Aorta (tissue), 5 donors: ENCODE data around the gene PABPN1L. TPM values are rescaled to one million over a fixed set of nuclear protein-coding genes. Genes with fewer than 3 reads are reported as not detected.

Experiments
- ATAC-seq: fragments of 200-7000 bp; cut with Tn5 transposase; one replicate; pipeline ENCODE4 v1.9.1; 2022; ENCODE audit warnings: moderate library complexity; ENCODE audit not compliant: low FRiP score
- DNase-seq, 2 donors: peaks; one replicate each; pipeline ENCODE4 v3.0.0-alpha.2; 2020
- H3K27ac ChIP-seq, 2 donors: one replicate each; pipeline ENCODE4 v1.5.1; 2013; ENCODE audit warnings: low read length in 2 of 2, mild to moderate bottlenecking in 2 of 2, moderate library complexity in 2 of 2, control low read depth in 1 of 2, inconsistent platforms in 1 of 2, low read depth in 1 of 2
- H3K27me3 ChIP-seq, 2 donors: one replicate each; pipeline ENCODE4 v1.6.1; 2013; ENCODE audit warnings: control low read depth in 1 of 2, low read length in 1 of 2, mild to moderate bottlenecking in 1 of 2, moderate library complexity in 1 of 2; ENCODE audit not compliant: insufficient read depth in 2 of 2, control insufficient read depth in 1 of 2
- H3K36me3 ChIP-seq, 2 donors: one replicate each; pipeline ENCODE4 v1.6.1; 2013; ENCODE audit warnings: control low read depth in 1 of 2, low read length in 1 of 2, mild to moderate bottlenecking in 1 of 2; ENCODE audit not compliant: insufficient read depth in 2 of 2, control insufficient read depth in 1 of 2
- H3K4me1 ChIP-seq, 2 donors: one replicate each; pipeline ENCODE4 v1.6.1; 2013; ENCODE audit warnings: low read length in 2 of 2, control low read depth in 1 of 2, mild to moderate bottlenecking in 1 of 2, moderate library complexity in 1 of 2; ENCODE audit not compliant: insufficient read depth in 2 of 2, control insufficient read depth in 1 of 2
- H3K4me3 ChIP-seq, 2 donors: one replicate each; pipeline ENCODE4 v1.5.1; 2013; ENCODE audit warnings: low read length in 2 of 2, control low read depth in 1 of 2, mild to moderate bottlenecking in 1 of 2
- H3K9me3 ChIP-seq: one replicate; pipeline ENCODE4 v1.6.1; 2013; ENCODE audit warnings: mild to moderate bottlenecking, low read length; ENCODE audit not compliant: control insufficient read depth
- WGBS, 2 donors: extraction: QIAGEN DNeasy Blood & Tissue Kit; methylation state at CpG; one replicate each; pipeline ENCODE4 v1.1.7; 2013; 5-methylcytosine and 5-hydroxymethylcytosine counted together
- intact Hi-C, 2 donors: fragments of 100-400 bp; cut with DNase I; formaldehyde crosslinking; loops; one replicate each; pipeline versions ENCODE4 v1.14.2 to v1.15.0; 2022
- polyA plus RNA-seq, 2 donors: library from polyadenylated mRNA; stranded (reverse); fragments of 200-250 nt; gene quantifications; one replicate each; pipeline ENCODE4 v1.2.3, GENCODE V29; 2013
- total RNA-seq, 2 donors: library from RNA; stranded (reverse); fragmentation: NEBNext Ultra II Directional; extraction: Animal tissue kit (Norgen Biotek cat#: 25700); gene quantifications; one replicate each; pipeline ENCODE4 v1.2.1, GENCODE V29; 2021
- donor health status: healthy with polysubstance abuse.
- donor health status: Bipolar disorder and iron deficiency.
- donor health status: DM: no; HTN: no; CAD: no.
- donor health status: DM: no; HTN: no; CAD: no.
- donor health status: DM: yes; HTN: yes; CAD: no.

PABPN1L gene
- total and polyA plus RNA-seq, 4 donors = not detected

DNA sequence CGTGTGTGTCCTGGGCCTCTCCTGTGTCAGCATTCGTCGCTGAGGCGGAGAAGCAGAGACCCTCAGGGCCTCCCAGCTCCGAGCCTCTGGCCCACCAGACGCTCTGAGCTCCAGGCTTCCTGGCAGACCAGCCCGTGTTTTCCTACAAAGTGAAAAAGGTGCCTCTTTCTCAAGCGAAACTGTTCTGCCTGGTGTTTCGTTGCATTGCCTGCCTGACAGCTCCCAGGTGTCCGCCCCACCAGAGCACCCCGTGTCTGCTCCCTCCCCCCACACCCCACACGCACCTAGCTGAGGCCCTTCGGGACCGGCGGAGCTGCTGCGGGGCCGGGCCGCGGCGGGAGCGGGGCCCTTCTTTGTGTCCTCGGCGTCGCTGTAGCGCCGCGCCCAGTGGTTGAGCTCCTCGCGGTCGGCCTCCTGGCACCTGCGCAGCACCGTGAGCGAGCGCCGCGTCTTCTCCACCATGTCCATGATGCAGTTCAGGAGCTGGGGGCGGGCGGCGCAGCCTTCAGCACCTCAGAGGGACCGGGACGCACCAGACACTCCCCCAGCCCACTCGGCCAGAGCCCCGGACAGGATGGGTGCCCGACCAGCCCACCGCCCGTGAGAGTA lies 14.7 kb upstream of the PABPN1L start:
- 75 to 77% methylated on average over 38 to 46 of the region's 46 CpGs for WGBS, 2 donors
- no peak for DNase-seq
- Histone ChIP-seq H3K4me3 (no peak overlapping the region), H3K27ac (no peak overlapping the region), H3K36me3 (no peaks in the 10 kb centered on the region), H3K27me3 (no peaks in the 10 kb centered on the region), H3K9me3 (no peaks in the 10 kb centered on the region), H3K4me1 (no peaks in the 10 kb centered on the region)
- intact Hi-C loops = no loop called here
- no peak for ATAC-seq

DNA sequence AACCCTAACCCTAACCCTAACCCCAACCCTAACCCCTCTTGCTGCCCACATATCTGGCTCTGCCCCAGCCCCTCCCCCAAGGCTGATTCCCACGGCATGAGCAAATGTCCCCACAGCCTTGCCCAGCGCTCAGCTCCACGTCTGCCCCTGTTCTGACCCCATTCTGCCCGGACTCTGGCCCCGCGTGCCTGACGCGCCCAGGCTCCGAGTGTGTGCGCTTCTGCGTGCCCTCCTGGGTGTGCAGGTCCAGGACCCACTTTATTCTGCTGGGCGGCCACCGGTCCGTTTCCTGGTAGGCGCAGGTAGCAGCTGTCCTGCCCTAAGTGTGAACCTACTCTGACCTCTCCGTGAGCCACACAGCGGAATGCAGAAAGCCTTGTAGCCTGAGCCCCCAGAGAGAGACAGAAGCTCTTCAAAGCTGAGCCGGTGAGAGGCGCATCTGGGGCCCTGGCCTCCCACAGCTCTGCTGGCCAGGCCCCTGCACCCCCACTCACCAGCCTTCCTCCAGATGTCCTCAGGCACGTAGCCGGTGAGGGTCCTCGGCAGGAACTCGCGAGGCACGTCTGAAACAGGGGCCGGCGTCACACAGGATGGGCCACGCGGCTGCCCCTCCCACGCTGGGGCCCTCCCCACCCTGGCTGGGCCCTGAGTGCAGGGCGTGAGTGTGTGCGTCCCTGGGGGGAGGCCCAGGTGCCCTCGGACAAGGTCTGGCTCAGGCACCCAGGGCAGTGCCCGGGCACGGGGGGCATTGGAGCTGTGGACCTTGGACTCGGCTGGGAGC lies 14.0 kb upstream of the PABPN1L start:
- no peak for DNase-seq
- intact Hi-C loops = no loop called here
- Histone ChIP-seq H3K27ac (no peak overlapping the region), H3K36me3 (no peaks in the 10 kb centered on the region), H3K4me1 (no peaks in the 10 kb centered on the region), H3K4me3 (no peak overlapping the region), H3K27me3 (no peaks in the 10 kb centered on the region), H3K9me3 (no peaks in the 10 kb centered on the region)
- WGBS, 2 donors = 81 to 83% methylated on average over 36 of the region's 36 CpGs
- ATAC-seq = no peak

DNA sequence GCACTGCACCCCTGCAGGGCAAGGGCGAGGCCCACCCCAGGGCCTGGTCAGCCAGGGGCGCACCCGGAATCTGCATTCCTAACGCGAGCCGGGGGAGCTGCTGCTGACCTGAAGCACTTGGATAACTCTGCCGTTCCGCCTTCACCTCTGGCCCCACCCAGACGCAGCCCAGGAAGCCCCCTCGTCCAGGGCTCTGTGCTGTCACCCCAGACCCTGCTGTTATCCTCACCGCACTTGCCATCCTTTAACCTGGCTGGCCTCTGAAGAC lies 13.3 kb upstream of the PABPN1L start:
- Histone ChIP-seq H3K4me3 (no peak overlapping the region), H3K27me3 (no peaks in the 10 kb centered on the region), H3K27ac (no peak overlapping the region), H3K36me3 (no peaks in the 10 kb centered on the region), H3K9me3 (no peaks in the 10 kb centered on the region), H3K4me1 (no peaks in the 10 kb centered on the region)
- intact Hi-C loops = no loop called here
- 86 to 88% methylated on average over 11 of the region's 11 CpGs for WGBS, 2 donors
- no peak for ATAC-seq
- no peak for DNase-seq

DNA sequence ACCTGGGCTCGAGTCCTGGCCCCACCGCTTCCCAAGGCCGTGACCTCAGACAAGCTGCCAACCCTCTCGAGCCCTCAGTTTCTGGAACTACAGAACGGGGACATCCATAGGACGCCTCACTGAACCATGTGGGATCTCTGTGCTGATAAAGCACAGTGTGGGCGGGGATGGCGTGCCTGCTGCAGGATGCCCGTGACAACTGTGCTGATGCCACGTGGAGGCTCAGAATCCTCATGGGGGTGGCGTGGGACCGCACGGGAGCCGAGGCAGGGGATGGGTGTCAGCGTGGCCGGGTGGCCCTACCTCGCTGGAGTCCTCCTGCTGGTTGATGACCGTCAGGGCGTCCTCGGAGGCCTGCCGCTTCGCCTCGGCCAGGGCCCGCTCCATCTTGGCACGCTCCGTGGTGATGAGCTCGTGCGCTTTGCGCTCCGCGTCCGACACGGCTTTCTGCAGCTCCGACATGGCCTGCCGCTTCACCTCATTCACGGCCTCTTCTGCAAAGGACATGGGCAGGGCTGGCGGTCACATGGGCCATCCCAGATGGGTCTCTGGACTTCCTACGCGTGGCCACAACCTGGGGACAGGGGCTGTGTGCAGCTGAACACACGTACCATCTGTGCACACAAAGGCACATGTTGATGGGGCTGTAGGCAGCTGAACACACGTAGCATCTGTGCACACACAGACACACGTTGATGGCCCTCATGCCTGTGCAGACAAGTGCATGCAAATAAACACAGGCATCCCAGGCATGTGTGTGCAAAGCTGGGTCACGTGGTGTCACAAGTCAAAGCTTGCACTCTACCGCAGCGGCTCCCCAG lies 12.7 kb upstream of the PABPN1L start:
- 92% methylated on average over 45 of the region's 45 CpGs for WGBS, 2 donors
- H3K27me3 ChIP-seq = no peaks in the 10 kb centered on the region

DNA sequence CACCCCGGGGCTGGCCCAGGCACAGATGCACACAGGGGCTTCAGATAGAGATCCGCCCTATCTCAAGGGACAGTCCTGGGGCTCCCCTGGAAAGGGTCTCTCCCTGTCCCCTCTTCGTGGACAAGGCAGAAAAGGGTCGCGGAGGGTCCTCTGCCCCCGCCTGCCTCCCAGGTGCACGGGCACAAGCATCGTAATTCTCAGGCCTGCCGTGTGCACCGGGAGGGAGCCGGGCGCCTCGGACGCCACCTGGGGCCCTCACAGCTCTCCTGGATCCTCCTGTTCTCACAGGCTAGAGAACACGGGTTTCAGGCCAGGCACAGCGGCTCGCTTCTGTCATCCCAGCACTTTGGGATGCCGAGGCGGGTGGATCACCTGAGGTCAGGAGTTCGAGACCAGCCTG lies 11.9 kb upstream of the PABPN1L start:
- no peak for ATAC-seq
- H3K36me3 ChIP-seq = no peaks in the 10 kb centered on the region
- H3K27me3 ChIP-seq = no peaks in the 10 kb centered on the region
- H3K27ac ChIP-seq = no peak overlapping the region
- no peaks in the 10 kb centered on the region for H3K9me3 ChIP-seq
- no peak overlapping the region for H3K4me3 ChIP-seq
- H3K4me1 ChIP-seq = no peaks in the 10 kb centered on the region
- no peak for DNase-seq
- 95 to 96% methylated on average over 20 of the region's 20 CpGs for WGBS, 2 donors
- intact Hi-C loops = no loop called here

More for the DNA sequence above, 12.7 kb upstream of the PABPN1L start:
- no peak for ATAC-seq
- Histone ChIP-seq H3K27ac (no peak overlapping the region), H3K9me3 (no peaks in the 10 kb centered on the region), H3K36me3 (no peaks in the 10 kb centered on the region), H3K4me1 (no peaks in the 10 kb centered on the region), H3K4me3 (no peak overlapping the region)
- DNase-seq = no peak
- intact Hi-C loops = no loop called here

DNA sequence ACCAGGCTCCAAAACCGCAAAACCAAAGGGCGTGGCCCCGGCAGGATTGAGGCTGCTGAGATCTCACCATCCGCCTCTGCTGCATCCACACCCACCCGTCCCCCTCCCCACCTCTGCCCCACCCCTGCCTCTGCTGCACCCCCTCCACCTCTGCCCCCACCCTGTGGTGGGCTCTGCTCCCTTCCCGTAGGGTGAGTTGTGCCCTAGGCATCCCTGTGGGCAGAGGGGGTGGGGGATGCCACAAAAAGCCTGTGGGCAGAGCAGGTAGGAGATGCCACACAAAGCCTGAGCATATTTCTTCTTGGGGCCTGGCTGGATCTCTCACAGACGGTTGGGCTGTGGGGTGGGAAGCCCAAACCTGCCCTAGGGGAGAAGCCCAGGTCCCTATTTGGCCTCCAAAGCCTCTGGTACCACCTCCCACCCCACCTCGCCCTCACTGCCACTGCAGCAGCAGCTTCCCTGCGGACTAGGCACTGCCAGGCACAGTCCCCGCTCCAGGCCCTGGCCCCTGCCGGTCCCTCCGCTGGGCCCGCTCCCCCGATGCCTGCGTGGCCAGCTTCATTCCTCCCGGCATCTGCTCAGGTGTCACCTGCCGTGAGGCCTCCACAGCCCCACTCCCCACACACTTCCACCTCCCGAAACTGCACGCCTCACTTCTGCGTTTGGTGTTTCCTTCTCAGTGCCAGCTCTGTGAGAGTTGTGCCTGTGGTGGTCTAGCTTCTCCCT lies 11.3 kb upstream of the PABPN1L start:
- intact Hi-C loops = no loop called here
- WGBS, 2 donors = 90 to 92% methylated on average over 19 to 20 of the region's 20 CpGs
- H3K27ac ChIP-seq = no peak overlapping the region
- no peaks in the 10 kb centered on the region for H3K9me3 ChIP-seq
- H3K4me3 ChIP-seq = no peak overlapping the region
- H3K27me3 ChIP-seq = no peaks in the 10 kb centered on the region
- H3K4me1 ChIP-seq = no peaks in the 10 kb centered on the region
- DNase-seq (no peak), ATAC-seq (no peak)
- no peaks in the 10 kb centered on the region for H3K36me3 ChIP-seq

DNA sequence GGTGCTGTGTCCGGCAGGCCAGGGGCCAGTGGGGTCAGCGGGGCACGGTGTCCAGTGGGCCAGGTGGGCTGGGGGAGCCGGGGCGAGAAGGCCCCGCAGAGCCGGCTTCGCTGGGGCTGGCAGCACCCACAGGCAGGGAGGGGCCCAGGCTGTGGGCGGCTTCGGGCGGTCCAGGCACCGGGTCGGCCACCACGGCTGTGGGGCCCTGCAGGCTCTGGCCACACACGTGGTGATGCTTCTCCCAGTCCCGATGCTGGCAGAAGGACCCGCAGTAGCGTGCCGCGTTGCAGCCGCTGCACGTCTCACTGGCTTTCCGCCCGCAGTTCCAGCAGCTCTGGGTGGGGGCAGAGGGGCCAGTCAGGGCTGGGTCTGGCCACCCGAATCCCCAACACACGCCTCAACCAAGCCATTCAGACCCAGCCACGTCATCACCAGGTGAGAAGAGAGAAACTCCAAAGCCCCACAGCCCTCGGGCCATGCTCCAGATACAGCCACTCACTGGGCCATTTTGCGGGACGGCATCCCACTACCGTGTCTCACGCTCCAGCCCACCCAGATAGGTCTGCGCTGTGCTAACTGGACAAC lies 10.6 kb upstream of the PABPN1L start:
- DNase-seq = no peak
- Histone ChIP-seq H3K4me3 (no peak overlapping the region), H3K27ac (no peak overlapping the region), H3K4me1 (no peaks in the 10 kb centered on the region), H3K9me3 (no peaks in the 10 kb centered on the region), H3K36me3 (no peaks in the 10 kb centered on the region), H3K27me3 (no peaks in the 10 kb centered on the region)
- no peak for ATAC-seq
- intact Hi-C loops = no loop called here
- WGBS, 2 donors = 90 to 92% methylated on average over 33 of the region's 33 CpGs

DNA sequence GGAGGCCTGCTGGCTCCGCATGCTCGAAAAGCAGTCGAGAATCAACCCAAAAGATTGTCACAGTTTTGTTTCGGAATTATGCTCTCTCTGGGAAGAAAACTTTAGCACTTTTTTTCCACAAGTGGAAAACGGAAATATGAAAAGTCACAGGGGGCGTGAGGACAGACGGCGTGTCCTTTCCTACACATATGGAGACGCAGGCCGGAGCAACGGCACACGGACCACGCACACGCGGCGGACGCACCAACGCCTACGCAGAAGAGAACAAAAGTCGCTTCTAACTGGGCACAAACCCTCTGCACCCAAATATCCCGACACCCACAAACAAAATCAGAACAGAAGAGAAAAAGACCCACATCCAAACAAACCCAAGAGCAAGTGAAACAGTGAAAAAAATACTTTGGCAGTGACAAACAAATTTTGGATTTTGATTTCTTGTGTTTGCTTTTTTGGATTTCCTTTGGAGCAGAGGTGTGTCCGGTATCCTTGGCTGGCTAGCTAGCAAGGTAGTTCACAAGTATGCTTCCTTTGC lies 9.3 kb upstream of the PABPN1L start:
- no peak for ATAC-seq
- H3K27me3 ChIP-seq = no peaks in the 10 kb centered on the region
- intact Hi-C loops = no loop called here
- no peaks in the 10 kb centered on the region for H3K36me3 ChIP-seq
- H3K9me3 ChIP-seq = no peaks in the 10 kb centered on the region
- H3K27ac ChIP-seq = no peak overlapping the region
- H3K4me1 ChIP-seq = no peaks in the 10 kb centered on the region
- WGBS, 2 donors = 92% methylated on average over 22 of the region's 22 CpGs
- DNase-seq = no peak
- no peak overlapping the region for H3K4me3 ChIP-seq
